Stimulated activated CD8-positive, alpha-beta memory T cell treated with anti-CD3 and anti-CD28 coated beads, Interleukin-7, amount 100 ng/mL, for 4 hours (primary cell): Measurements from ENCODE around the gene FBN1.

Experiments
- DNase-seq, 2 donors: peaks; one replicate each; pipeline ENCODE4 v3.0.0-alpha.2; 2020; ENCODE audit warnings: low read depth in 2 of 2

Gene FBN1

DNA sequence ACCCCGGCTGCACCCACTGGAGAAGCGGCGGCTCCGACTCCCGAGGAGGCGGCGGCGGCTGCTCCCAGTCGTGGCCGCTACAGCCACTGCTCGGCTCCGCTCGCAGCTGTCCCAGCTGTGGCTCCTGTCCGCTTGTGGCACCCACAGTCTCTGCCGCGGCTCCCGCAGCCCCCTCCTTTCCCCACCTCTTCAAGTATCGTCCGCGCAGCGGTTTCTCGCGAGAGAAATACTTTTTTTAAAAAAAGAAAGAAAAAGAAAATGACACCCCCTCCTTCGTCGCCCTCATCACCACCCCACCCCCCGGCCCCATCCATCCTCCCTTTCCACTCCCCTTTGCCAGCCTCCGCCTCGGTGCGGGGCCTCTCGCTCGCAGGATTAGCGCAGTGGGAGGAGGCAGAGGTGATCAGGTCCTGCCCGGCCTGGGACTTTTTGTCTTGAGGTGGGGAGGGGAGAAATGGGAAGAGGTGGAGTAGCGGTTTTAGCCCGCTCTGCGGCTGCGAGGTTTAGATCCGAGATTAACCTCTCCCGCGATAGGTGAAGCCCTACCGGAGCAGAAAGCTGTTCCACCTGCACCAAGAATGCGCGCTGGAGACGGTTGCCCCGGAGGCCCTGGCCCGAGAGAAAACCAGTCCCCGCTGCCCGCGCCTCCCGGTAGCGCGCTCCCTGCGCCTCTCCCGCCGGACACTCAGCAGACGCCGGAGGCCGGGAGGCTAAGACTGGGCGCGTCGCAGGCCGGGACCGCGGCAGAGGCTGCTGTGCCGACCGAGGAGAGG lies at the start of gene FBN1:
TSS of gene FBN1 (minus strand) at position 152 of the 773 bp plus-strand sequence. CDS start 940 bp downstream, outside the sequence.
- DNase-seq, result no peak

DNA sequence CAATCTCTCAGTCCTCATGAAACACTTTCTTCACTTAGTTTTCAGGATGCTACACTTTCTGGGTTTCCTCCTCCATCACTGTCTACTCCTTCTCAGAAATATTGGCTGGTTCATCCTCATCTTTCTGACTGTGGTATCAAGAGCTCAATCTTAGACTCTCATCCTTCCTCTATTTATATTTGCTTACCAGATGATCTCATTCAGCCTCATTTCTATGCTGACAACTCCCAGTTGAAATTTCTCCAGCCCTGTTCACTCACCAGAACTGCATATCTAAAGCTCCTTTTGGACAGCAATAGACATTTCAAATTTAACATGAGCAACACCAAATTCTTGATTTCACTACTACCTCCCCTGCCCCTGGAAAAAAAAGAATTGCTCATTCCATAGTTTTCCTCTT lies 48.0 kb upstream of the FBN1 start:
- no peak for DNase-seq

GRCh38 chr15:48688493-48688892 lies 43.0 kb upstream of the FBN1 start:
- DNase-seq, result no peak

GRCh38 chr15:48683991-48684765 lies 38.7 kb upstream of the FBN1 start:
- DNase-seq, result no peak

DNA sequence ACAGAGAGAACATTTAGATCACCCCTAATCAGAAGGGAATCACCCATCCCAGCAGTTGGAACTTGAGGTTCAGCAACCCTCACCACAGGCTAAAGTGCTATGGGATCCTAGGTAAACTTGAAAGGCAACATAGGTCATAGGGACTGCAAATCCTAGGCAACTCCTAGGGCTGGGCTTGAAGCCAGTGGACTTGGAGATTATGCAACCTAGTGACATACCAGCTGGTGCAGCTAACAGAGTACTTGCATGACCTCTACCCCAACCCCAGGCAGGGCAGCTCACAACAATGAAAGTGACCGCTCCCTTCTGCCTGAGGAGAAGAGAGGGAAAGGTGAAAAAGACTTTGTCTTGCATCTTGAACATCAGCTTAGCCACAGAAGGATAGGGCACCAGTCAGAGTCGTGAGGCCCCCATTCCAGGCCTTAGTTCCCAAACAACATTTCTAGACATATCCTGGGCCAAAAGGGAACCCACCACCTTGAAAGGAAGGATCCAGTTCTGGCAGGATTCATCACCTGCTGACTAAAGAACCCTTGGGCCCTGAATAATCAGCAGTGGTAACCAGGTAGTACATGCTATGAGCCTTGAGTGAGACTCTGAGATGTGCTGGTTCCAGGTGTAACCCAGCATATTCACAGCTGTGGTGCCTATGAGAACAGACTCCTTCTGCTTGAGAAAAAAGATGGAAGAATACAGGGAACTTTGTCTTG lies 37.6 kb upstream of the FBN1 start:
- no peak for DNase-seq

- DNase-seq, result no peak
Measured at GRCh38 chr15:48681353-48681752, 35.8 kb upstream of the FBN1 start.

- DNase-seq, result no peak
Measured at GRCh38 chr15:48680841-48681240, 35.3 kb upstream of the FBN1 start.

GRCh38 chr15:48679952-48680351 lies 34.4 kb upstream of the FBN1 start:
- DNase-seq, result no peak

DNA sequence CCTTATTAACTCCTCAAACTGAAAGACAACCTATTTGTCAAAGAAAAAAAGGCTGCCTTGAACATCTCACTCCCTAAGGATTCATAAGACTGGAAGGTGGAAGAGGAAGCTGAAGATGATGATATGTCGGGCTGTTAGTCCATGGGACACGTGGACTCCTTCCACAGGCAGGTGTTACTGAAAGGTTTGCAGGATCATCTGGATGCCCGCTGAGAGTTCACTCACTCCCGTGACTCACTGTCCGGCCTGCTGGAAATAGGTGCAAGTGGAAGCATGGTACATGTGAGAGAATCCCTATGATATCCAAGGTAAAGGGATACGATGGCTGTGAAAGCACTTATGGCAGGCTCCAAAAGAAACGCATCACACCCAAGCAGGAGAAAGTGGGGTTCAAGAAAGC lies 33.3 kb upstream of the FBN1 start:
- no peak for DNase-seq

- no peak for DNase-seq
Measured at GRCh38 chr15:48677821-48678220, 32.3 kb upstream of the FBN1 start.

- DNase-seq, result no peak
Measured at GRCh38 chr15:48675436-48675835, 29.9 kb upstream of the FBN1 start.

DNA sequence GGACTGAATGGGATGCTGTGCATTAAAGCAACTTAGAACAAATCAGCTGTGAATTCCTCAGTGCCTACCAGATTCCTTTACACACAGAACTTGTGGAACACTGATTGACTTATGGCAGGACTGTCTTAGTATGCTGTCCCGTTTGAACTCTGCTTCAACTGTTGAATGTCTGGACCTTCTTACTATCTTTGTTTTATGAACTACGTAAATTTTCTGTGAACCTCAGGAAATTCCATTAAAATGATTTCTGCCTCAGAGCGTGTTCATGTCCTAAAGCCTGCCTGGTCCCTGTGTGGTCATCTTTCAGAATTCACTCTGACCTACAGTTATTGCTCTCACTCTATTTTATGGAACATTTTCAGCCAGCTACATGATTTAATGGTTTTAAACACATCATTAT lies 29.4 kb upstream of the FBN1 start:
- no peak for DNase-seq

DNA sequence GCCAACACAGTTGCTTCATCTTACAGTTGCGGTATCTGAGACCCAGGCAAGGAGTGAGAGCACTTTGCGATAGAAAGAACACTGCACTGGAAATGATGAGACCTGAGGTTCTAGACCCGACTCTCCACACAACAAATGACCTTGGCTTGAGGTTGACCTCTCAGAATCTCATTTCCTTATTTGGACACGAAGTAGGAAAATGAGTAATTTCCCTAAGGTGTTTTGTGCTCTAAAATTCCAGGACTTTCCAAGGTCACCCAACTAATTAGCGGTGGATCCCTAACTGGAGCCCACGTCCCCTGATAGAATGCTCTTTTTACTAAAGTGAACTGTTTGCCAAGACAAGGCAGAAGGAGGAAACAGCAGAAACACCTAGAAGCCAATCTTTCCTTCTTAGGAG lies 26.7 kb upstream of the FBN1 start:
- DNase-seq, result no peak

DNA sequence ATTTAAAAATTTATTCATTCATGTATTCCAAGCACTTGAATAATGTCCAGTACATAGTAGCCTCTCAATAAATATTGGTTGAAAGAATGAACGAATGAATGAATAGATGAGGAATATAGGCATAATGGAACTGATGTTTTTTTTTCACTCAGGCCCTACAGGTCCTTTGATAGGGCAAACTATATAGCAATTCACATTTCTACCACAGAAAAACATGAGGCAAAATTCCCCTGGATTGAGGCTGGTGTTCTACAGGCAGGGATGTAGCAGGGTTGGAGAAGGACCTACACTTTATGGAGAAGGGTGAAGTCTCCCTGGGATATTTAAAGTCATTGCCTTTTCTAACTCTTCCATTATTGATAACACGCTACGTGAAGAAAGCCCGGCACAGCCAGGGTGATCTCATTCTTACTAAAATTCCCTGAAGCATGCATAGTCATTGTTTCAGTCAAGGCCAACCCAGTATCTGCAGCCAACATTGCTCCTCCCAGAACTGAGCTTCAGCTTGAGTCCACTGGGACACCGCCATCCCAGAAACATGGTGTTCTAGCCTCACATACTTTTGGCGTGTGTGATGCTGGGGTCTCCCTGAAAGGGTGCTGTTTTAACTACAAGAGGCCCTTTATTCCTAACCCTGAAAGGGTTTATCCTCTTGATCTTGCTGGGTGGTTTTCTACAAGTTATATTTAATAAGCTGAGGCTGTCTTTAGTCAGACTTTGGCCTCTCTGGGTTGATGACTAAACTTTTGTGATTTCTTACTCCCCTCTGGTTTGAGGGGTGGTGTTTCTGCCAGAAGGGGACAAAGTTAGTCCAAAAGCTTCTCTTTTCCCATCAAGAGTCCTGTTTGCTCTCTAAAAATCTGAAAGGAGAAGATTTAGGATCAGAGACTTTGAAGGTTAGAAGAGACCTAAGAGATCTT lies 25.9 kb upstream of the FBN1 start:
- no peak for DNase-seq

- DNase-seq, result no peak
Measured at GRCh38 chr15:48667701-48668100, 22.2 kb upstream of the FBN1 start.

- no peak for DNase-seq
Measured at GRCh38 chr15:48664436-48664835, 18.9 kb upstream of the FBN1 start.

DNA sequence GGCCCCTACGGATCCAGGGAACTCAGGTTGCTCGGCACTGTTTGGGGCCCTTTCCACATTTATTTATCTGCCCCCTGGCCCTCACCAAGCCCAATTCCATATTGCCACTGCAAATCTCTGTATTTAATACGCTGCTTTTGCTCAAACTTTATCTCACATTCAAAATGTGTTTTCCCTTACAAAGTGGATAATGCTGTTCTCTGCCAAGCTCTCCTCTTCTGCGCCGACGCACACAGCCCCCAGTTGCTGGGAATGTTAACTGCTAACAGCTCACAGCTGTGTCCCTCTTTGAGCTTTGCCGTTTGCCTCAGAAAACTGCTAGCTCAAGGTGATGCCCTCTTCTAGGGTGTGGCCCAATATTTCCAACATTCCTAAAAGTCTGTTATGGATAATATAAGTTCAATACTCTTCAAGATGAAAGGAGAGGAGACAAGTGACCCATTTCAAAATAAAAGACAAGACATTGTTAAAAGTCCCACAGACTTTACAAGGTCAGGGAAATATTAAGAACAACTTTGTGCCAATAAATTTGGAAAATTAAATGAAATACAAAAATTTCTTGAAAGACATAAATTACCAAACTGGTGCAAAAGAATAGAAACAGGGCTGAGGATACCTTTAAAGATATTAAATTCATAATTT lies 12.6 kb upstream of the FBN1 start:
- no peak for DNase-seq

GRCh38 chr15:48654801-48655200 lies 9.3 kb upstream of the FBN1 start:
- DNase-seq, result no peak

- no peak for DNase-seq
Measured at GRCh38 chr15:48653913-48654670, 8.6 kb upstream of the FBN1 start.

- no peak for DNase-seq
Measured at GRCh38 chr15:48653216-48653615, 7.7 kb upstream of the FBN1 start.
